Stomach (tissue), 4 donors: ENCODE measurements around the gene LNP1.

Experiments used
- EP300 ChIP-seq: sonication (generic); formaldehyde crosslinking; IDR thresholded peaks from one replicate; pipeline ENCODE4 v1.6.1; 2017; ENCODE audit warnings: antibody characterized with exemption
- POLR2A ChIP-seq, 4 donors: fragments of 450-650 bp; IDR thresholded peaks; one replicate each; pipeline ENCODE4 v1.6.1; 2016; ENCODE audit warnings: antibody characterized with exemption in 4 of 4, control low read depth in 2 of 4, mild to moderate bottlenecking in 1 of 4, moderate library complexity in 1 of 4
- POLR2AphosphoS5 ChIP-seq, 3 donors: sonication (generic); formaldehyde crosslinking; IDR thresholded peaks; one replicate each; pipeline ENCODE4 v1.6.1; 2016; ENCODE audit warnings: antibody characterized with exemption in 3 of 3
- TF ChIP-seq, protein P1 (sequence below), 7 experiments: fragments of 450-650 bp in 4 of 7; fragments of 200-600 bp in 3 of 7; sonication (generic) in 3 of 7; IDR thresholded peaks; one replicate each; pipeline ENCODE4 v1.5.1; 2016 to 2019; ENCODE audit warnings: antibody characterized with exemption in 7 of 7, control low read depth in 2 of 7, mild to moderate bottlenecking in 1 of 7

DNA sequence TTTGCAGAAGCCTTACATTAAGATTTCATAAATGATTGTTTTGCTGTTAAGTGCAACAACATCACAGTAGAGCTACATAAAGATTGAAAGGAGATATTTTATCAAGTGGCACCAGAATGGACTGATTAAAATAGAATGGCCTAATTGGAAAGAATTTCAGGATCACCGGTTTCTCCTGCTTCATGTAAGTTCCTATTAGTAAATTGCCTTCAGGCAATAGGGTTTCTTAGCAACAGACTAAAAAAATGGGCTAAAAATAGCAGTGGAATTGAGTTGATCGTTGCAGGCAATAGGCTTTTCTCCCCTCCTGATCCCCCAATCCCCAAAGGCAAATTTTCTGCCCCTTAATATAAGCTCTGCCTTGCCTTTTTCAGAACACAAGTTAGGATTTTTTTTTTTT, 917 bp downstream of the LNP1 start:
- no peak for TF ChIP-seq EP300
- TF ChIP-seq POLR2AphosphoS5 (IDR thresholded peaks at IDR 0.05) = no peak
- TF ChIP-seq, protein P1, sequence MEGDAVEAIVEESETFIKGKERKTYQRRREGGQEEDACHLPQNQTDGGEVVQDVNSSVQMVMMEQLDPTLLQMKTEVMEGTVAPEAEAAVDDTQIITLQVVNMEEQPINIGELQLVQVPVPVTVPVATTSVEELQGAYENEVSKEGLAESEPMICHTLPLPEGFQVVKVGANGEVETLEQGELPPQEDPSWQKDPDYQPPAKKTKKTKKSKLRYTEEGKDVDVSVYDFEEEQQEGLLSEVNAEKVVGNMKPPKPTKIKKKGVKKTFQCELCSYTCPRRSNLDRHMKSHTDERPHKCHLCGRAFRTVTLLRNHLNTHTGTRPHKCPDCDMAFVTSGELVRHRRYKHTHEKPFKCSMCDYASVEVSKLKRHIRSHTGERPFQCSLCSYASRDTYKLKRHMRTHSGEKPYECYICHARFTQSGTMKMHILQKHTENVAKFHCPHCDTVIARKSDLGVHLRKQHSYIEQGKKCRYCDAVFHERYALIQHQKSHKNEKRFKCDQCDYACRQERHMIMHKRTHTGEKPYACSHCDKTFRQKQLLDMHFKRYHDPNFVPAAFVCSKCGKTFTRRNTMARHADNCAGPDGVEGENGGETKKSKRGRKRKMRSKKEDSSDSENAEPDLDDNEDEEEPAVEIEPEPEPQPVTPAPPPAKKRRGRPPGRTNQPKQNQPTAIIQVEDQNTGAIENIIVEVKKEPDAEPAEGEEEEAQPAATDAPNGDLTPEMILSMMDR (IDR thresholded peaks at IDR 0.05) = no peak
- no peak for TF ChIP-seq POLR2A (IDR thresholded peaks at IDR 0.05)
